CD8-positive, alpha-beta memory T cell (primary cell): ENCODE measurements around the gene CCDC170. TPM values are rescaled to one million over a fixed set of nuclear protein-coding genes. Genes with fewer than 3 reads are reported as not detected.

Source experiments
- CTCF ChIA-PET: fragments of 350-600 bp; sonication (Branson Sonifier 250); formaldehyde crosslinking; loops from one replicate; lab custom pipeline; 2021; ENCODE audit warnings: antibody characterized with exemption; lab: Charles Lee
- POLR2A ChIA-PET: fragments of 350-600 bp; sonication (Branson Sonifier 250); formaldehyde crosslinking; loops from one replicate; lab custom pipeline; 2021; ENCODE audit warnings: antibody characterized with exemption; lab: Charles Lee
- DNase-seq, 5 donors: peaks; one replicate each; pipeline versions ENCODE4 v3.0.0 to v3.0.0-alpha.2; 2020 to 2022; ENCODE audit warnings: mixed read lengths in 1 of 5
- H3K27ac ChIP-seq: one replicate; pipeline ENCODE4 v1.7.0; 2013; ENCODE audit warnings: low read depth, mild to moderate bottlenecking, low read length, moderate library complexity
- H3K27me3 ChIP-seq: 2 replicates; pipeline ENCODE4 v1.7.0; 2013; ENCODE audit warnings: low read length, mild to moderate bottlenecking; ENCODE audit not compliant: insufficient read depth, poor library complexity, severe bottlenecking
- H3K36me3 ChIP-seq: 2 replicates; pipeline ENCODE4 v1.7.0; 2013; ENCODE audit warnings: mild to moderate bottlenecking, low read length, moderate library complexity; ENCODE audit not compliant: insufficient read depth
- H3K4me1 ChIP-seq: 2 replicates; pipeline ENCODE4 v1.7.0; 2013; ENCODE audit warnings: mild to moderate bottlenecking, low read length, moderate library complexity; ENCODE audit not compliant: insufficient read depth
- H3K4me3 ChIP-seq: 2 replicates; pipeline ENCODE4 v1.7.0; 2013; ENCODE audit warnings: mild to moderate bottlenecking, low read length
- H3K9me3 ChIP-seq: 2 replicates; pipeline ENCODE4 v1.7.0; 2013; ENCODE audit warnings: mild to moderate bottlenecking, low read length
- H3K27ac Mint-ChIP-seq, 8 donors: one replicate each; pipeline ENCODE4 v1.8.0; 2020 to 2021; ENCODE audit warnings: mixed read lengths in 8 of 8, mild to moderate bottlenecking in 6 of 8, inconsistent platforms in 3 of 8, moderate library complexity in 3 of 8
- H3K27me3 Mint-ChIP-seq, 2 donors: one replicate each; pipeline ENCODE4 v1.8.0; 2020 to 2021; ENCODE audit warnings: mixed read lengths in 2 of 2, mild to moderate bottlenecking in 1 of 2, moderate library complexity in 1 of 2
- H3K36me3 Mint-ChIP-seq, 3 donors: one replicate each; pipeline ENCODE4 v1.8.0; 2020 to 2021; ENCODE audit warnings: mixed read lengths in 3 of 3, inconsistent platforms in 1 of 3, mild to moderate bottlenecking in 1 of 3
- H3K4me1 Mint-ChIP-seq, 3 donors: one replicate each; pipeline ENCODE4 v1.8.0; 2020 to 2021; ENCODE audit warnings: mixed read lengths in 3 of 3, inconsistent platforms in 1 of 3, mild to moderate bottlenecking in 1 of 3
- H3K4me3 Mint-ChIP-seq, 7 donors: one replicate each; pipeline ENCODE4 v1.8.0; 2020 to 2021; ENCODE audit warnings: mixed read lengths in 7 of 7, mild to moderate bottlenecking in 6 of 7, moderate library complexity in 4 of 7, inconsistent platforms in 2 of 7
- H3K9me3 Mint-ChIP-seq, 5 donors: one replicate each; pipeline ENCODE4 v1.8.0; 2020 to 2022; ENCODE audit warnings: mixed read lengths in 5 of 5, mild to moderate bottlenecking in 3 of 5, moderate library complexity in 2 of 5, inconsistent platforms in 1 of 5
- polyA plus RNA-seq: library from polyadenylated mRNA; unstranded; fragments of 300-500 nt; fragmentation: Illumina TruSeq; gene quantifications from one replicate; pipeline ENCODE4 v1.2.3, GENCODE V29; 2021
- total RNA-seq, 2 experiments: library from RNA; stranded (reverse); gene quantifications; one replicate each; pipeline ENCODE4 v1.2.3, GENCODE V29; 2021

Gene CCDC170
- total and polyA plus RNA-seq, 3 experiments from 2014 or later: not detected

DNA sequence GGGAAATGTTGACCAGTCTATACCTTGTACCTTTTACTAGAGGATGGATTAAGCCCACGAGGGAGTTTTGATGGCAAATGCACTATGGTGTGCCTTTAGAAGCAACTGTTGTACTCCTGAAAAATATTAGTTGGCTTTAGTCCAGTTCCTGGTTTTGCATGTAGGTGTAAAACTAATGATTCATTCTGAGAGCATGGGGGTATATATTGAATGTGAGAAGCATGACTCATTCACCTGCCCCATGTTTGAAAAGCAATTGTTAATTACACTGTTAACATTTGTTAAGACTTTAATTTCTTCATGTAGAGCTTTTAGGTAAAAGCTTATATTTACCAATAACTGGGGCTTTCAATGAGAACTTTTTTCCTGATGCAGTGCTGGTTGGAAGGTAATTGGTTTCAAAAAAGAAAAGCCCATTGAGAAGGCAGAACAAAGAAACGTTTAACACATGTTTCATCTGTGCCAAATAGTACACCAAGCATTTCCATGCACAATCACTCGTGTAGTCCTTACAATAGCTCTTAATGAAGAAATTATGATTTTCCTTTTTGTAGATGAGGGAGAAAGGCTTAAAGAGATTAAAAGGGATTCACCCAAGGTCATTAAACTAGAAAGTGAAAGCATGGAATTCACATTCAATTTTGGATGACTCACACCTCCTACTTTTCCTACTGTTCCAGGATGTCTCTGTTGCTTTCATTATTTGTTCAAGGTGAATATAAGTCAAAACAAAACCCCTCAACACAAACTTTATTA, 134.1 kb downstream of the CCDC170 start:
- CTCF ChIA-PET: no interaction called here
- Histone ChIP-seq H3K36me3 (no peaks in the 10 kb centered on the region), H3K27ac (no peak overlapping the region), H3K27me3 (no peaks in the 10 kb centered on the region), H3K4me1 (no peaks in the 10 kb centered on the region), H3K9me3 (no peaks in the 10 kb centered on the region), H3K4me3 (no peak overlapping the region)
- H3K27ac Mint-ChIP-seq: no peak overlapping the region
- no peaks in the 10 kb centered on the region for H3K4me1 Mint-ChIP-seq
- POLR2A ChIA-PET: no interaction called here
- DNase-seq: no peak
- H3K27me3 Mint-ChIP-seq: peaks cover 6 to 8% of the 10 kb centered on the region in 2 donors
- H3K36me3 Mint-ChIP-seq: no peaks in the 10 kb centered on the region
- no peaks in the 10 kb centered on the region for H3K9me3 Mint-ChIP-seq
- H3K4me3 Mint-ChIP-seq: no peak overlapping the region

DNA sequence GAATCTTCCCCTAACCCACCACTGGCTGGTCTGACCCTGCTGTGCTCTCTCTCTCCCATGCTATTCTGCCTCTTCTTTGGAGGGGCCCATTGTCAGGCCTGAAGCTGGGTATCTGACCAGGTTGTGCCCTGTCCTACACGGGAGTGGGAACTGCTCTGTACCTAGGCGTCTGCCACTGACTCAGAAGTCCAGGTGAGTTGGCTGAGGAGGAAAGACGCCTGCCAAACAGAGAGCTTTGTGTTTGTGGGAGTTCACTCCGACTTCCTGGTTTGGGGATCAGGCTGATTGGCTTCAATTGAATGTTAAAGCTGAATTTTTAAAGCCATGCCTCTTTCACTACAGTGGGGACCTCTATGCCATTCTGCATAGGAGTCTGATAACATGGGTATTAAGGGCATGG, 136.0 kb downstream of the CCDC170 start:
- H3K27ac Mint-ChIP-seq: no peak overlapping the region
- no peak overlapping the region for H3K4me3 Mint-ChIP-seq
- no peak for DNase-seq
- Histone ChIP-seq H3K27me3 (no peaks in the 10 kb centered on the region), H3K36me3 (no peaks in the 10 kb centered on the region), H3K4me3 (no peak overlapping the region), H3K4me1 (no peaks in the 10 kb centered on the region), H3K27ac (no peak overlapping the region), H3K9me3 (no peaks in the 10 kb centered on the region)
- ChIA-PET CTCF (no interaction called here), POLR2A (no interaction called here)
- peaks cover 6 to 8% of the 10 kb centered on the region in 2 donors for H3K27me3 Mint-ChIP-seq
- no peaks in the 10 kb centered on the region for H3K9me3 Mint-ChIP-seq
- H3K36me3 Mint-ChIP-seq: no peaks in the 10 kb centered on the region
- H3K4me1 Mint-ChIP-seq: no peaks in the 10 kb centered on the region

DNA sequence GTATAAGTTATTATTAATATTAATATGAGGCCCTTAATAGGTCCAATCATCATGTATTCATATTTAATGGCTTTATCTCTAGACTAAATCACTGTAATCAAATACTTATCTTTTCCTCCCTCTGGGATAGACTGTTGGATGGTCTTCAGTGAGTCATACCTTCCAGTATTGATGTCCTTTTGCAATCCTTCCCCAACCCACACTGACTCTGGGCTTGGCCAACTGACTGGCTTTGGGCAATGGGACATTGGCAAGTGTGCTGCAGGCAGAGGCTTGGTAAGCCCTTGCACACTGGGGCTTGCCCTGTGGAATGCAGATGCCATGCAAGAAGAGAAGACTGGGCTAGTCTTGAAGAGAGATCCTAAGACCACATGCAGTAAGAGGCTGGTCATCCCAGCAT, 136.6 kb downstream of the CCDC170 start:
- H3K36me3 ChIP-seq: no peaks in the 10 kb centered on the region
- no peaks in the 10 kb centered on the region for H3K9me3 ChIP-seq
- no peak overlapping the region for H3K27ac ChIP-seq
- Mint-ChIP-seq H3K4me3 (no peak overlapping the region), H3K27ac (no peak overlapping the region), H3K9me3 (no peaks in the 10 kb centered on the region), H3K4me1 (no peaks in the 10 kb centered on the region), H3K36me3 (no peaks in the 10 kb centered on the region), H3K27me3 (peaks cover 8% of the 10 kb centered on the region in 2 donors)
- no peak for DNase-seq
- POLR2A ChIA-PET: no interaction called here
- CTCF ChIA-PET: no interaction called here
- H3K27me3 ChIP-seq: no peaks in the 10 kb centered on the region
- H3K4me1 ChIP-seq: no peaks in the 10 kb centered on the region
- H3K4me3 ChIP-seq: no peak overlapping the region

DNA sequence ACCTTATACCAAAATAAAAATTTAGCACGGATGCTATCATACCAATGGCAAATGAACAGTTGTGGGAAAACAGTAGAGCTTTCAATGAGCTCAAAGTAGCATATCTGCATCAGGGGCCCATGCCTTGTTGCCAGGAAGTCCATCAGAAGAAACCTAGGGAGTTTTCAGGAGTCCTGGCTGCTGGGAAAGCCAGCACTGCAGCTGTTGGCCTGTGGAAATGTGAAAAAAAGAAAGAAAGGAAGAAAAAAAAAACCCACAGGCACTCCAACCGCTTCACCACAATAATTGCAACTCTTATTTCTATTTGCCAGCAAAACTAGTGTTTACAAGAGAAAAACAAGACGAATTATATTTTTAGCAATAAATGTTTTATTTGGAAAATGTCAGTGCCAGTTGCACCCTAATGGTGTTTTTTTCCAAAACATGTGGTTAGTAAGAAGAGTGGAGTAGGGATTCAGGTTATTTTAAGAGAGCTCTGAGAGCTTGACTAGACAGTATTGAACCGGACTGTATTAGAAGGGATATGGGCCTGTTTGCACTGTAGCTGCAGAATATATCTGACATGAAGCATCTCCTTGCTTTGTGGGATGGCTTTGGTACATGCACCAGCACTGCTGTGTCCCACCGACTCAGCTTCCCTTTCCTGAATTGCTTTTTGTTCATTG, 137.3 kb downstream of the CCDC170 start:
- CTCF ChIA-PET: no interaction called here

DNA sequence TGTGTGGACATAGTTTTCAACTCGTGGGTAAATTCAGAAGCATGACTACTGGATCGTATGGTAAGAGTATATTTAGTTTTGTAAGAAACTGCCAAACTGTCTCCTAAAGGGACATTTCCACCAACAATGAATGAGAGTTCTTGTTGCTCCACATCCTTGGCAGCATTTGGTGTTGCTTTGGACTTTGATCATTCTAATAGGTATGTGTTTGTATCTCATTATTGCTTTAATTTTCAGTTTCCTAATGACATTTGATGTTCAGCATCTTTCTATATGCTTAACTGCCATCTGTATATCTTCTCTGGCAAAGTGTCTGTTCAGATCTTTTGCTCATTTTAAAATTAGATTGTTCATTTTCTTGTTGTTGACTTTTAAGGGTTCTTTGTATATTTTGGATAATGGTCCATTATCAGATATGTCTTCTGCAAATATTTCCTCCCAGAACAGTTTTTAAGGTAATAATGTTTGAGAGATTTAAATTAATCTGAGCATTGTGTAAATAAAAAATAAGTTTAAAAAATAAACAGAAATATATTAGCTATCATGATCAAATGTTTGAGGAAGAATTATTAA, 138.7 kb downstream of the CCDC170 start:
- DNase-seq: no peak
- Mint-ChIP-seq H3K4me3 (no peak overlapping the region), H3K9me3 (peaks cover 0 to under 1% (median 0%) of the 10 kb centered on the region in 5 donors), H3K36me3 (no peaks in the 10 kb centered on the region), H3K27ac (no peak overlapping the region), H3K27me3 (peaks cover 3 to 7% of the 10 kb centered on the region in 2 donors), H3K4me1 (no peaks in the 10 kb centered on the region)
- Histone ChIP-seq H3K36me3 (no peaks in the 10 kb centered on the region), H3K27ac (no peak overlapping the region), H3K27me3 (no peaks in the 10 kb centered on the region), H3K4me1 (no peaks in the 10 kb centered on the region), H3K9me3 (no peaks in the 10 kb centered on the region), H3K4me3 (no peak overlapping the region)
- ChIA-PET CTCF (no interaction called here), POLR2A (no interaction called here)

More for the DNA sequence above, 137.3 kb downstream of the CCDC170 start:
- no peaks in the 10 kb centered on the region for H3K9me3 Mint-ChIP-seq
- no peaks in the 10 kb centered on the region for H3K4me1 Mint-ChIP-seq
- POLR2A ChIA-PET: no interaction called here
- no peaks in the 10 kb centered on the region for H3K9me3 ChIP-seq
- H3K4me3 Mint-ChIP-seq: no peak overlapping the region
- H3K4me3 ChIP-seq: no peak overlapping the region
- no peak overlapping the region for H3K27ac Mint-ChIP-seq
- H3K27me3 ChIP-seq: no peaks in the 10 kb centered on the region
- DNase-seq: no peak
- H3K36me3 Mint-ChIP-seq: no peaks in the 10 kb centered on the region
- H3K27me3 Mint-ChIP-seq: peaks cover 8 to 13% of the 10 kb centered on the region in 2 donors
- no peak overlapping the region for H3K27ac ChIP-seq
- no peaks in the 10 kb centered on the region for H3K36me3 ChIP-seq
- no peaks in the 10 kb centered on the region for H3K4me1 ChIP-seq

DNA sequence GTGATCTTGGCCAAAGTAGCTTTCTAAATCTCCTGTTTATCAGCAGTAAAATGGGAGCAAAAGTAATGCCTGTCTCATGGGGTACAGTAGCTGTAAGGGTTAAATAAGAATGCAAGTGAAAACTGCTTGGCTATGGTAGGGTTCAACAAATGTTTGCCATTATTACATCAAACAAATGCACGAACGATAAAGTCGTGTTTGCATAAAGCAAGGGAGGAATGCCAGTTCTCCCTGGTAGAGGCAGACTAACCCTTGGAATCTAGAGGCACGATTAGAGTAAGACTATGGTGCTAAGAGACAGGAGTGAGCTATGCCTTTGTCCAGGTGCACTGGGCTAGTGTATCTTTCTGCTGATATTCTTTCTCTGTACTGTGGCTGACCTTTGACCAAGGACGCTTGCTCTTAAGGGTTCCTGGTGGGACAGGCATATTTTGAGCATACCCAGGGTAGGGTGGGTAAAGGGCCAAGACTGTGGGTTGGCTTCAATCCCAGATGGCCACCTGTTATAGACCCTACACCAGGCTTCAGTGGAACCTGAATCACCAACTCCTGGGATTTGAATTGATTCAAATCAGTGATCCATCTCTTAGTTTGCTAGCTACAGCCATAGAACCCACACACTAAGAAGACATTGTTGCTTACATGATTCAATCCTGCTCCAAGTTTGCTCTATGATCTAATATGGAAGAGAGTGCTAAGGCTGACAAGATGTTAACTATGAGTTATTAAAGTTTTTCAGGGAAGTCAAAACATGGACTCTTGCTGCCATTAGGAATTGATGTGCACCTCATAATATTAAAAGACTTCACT, 139.9 kb downstream of the CCDC170 start:
- H3K27me3 Mint-ChIP-seq: peaks cover 6 to 7% of the 10 kb centered on the region in 2 donors
- ChIA-PET CTCF (no interaction called here), POLR2A (interaction anchor here (0.7 kb wide), 1 partner anchor 595 kb away, joined by 6 read pairs; no protein-coding TSS in a partner anchor)
- DNase-seq: no peak
- no peaks in the 10 kb centered on the region for H3K4me1 Mint-ChIP-seq
- H3K4me3 ChIP-seq: no peak overlapping the region
- no peaks in the 10 kb centered on the region for H3K9me3 ChIP-seq
- no peak overlapping the region for H3K27ac ChIP-seq
- H3K36me3 Mint-ChIP-seq: no peaks in the 10 kb centered on the region
- no peaks in the 10 kb centered on the region for H3K4me1 ChIP-seq
- no peak overlapping the region for H3K27ac Mint-ChIP-seq
- H3K4me3 Mint-ChIP-seq: no peak overlapping the region
- peaks cover 0 to 6% (median 2%) of the 10 kb centered on the region in 5 donors for H3K9me3 Mint-ChIP-seq
- H3K36me3 ChIP-seq: no peaks in the 10 kb centered on the region
- no peaks in the 10 kb centered on the region for H3K27me3 ChIP-seq

DNA sequence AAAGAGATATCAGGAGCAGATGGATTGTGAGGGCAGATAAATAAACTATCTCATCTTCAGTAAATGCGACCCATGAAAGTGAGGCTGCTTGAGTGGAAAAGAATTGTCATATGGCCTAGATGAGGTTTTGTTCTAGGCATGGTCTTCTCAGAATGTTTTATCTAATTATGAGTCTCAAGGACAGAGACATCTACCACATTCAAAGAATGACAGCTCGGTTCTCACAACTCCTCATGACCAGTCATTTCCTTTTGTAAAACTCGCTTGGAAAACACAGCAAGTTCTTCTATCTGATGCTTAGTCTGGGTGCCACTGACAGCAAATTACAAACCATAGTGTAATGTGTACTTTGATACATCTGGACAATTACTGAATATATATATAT, 140.5 kb downstream of the CCDC170 start:
- POLR2A ChIA-PET: interaction anchor here (0.7 kb wide), 1 partner anchor 595 kb away, joined by 6 read pairs; no protein-coding TSS in a partner anchor
- Mint-ChIP-seq H3K27ac (no peak overlapping the region), H3K4me1 (no peaks in the 10 kb centered on the region)

More for the DNA sequence above, 140.5 kb downstream of the CCDC170 start:
- Mint-ChIP-seq H3K9me3 (peaks cover 0 to 6% (median 2%) of the 10 kb centered on the region in 5 donors), H3K36me3 (no peaks in the 10 kb centered on the region), H3K4me3 (peak overlapping the region in 1 of 7 donors; percentile 2), H3K27me3 (peaks cover 5 to 7% of the 10 kb centered on the region in 2 donors)
- Histone ChIP-seq H3K36me3 (no peaks in the 10 kb centered on the region), H3K9me3 (no peaks in the 10 kb centered on the region), H3K27me3 (no peaks in the 10 kb centered on the region), H3K4me1 (no peaks in the 10 kb centered on the region), H3K27ac (no peak overlapping the region), H3K4me3 (no peak overlapping the region)
- no peak for DNase-seq
- CTCF ChIA-PET: no interaction called here
